ENCODE measurements around the gene GUCA2A.

GUCA2A gene

DNA sequence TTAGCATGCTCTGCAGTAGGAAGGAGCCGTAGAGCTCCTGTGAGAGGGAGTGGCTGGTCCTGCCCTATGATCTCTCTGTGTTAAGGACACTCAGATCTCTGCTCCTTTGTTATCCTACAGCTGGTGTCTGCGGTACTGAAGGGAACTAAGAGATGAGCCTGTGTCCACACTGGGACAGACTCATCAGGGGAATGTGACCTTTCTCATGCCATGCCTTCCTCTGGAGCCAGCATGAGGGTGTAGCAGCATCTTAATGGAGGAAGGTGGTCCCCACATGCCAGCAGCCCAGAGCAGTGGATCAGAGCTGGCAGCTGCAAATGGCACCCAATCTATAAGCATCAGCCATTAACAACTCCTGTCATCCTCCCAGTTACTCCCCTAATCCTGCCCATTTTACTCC, 36.0 kb downstream of the GUCA2A start:
- DNase-seq = no peak

DNA sequence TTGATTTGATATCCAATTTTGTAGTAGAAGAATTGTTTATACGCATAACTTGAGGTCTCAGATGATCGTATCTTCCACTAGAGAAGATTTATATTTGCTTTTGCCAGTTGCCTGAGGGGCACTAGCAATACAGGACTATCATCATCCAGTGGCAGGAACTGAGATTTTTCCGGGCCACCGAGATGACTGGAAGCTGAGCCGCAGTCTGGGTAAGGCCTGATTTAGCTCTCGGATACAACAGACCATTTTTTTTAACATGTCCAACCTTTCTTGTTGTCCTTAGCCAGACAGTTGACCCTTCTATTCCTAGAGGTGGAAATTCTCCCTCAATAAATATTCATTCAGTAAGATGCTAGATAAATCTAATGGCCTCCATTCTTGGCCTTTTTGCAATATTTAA, 36.8 kb downstream of the GUCA2A start:
- no peak for DNase-seq

DNA sequence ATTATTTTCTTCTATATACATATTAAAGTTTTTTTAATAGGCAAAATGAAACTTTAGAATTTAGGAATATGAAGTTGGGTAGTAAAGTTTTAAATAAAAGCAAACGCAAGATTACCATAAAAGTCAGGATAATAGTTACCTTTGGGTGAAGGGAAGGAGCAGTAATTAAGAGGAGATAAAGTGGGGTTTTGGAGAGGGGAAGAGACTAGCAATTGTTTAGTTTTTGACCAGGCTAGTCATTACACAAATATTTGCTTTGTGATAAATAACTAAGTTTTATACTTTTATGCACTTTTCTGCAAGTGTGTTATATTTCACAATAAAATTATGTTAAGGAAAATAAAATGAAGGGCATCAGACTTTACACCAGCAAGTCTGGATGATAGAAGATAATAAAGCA, 39.0 kb downstream of the GUCA2A start:
- DNase-seq = no peak

DNA sequence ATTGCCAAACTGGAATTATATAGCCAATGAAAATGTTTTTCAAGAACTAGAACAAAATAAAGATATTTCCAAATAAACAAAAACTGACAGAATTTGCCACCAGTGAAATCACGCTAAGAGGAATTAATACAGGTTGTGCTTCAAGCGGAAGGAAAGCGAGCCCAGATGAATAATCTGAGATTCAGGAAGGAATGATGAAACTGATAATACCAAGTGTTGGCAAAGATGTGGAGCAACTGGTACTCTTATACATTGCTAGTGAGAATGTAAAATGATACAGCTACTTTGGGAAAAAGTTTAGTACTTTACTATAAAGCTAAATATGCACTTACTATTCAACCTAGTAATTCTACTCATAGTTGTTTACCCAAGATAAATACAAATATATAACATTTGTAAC, 42.1 kb downstream of the GUCA2A start:
- no peak for DNase-seq

DNA sequence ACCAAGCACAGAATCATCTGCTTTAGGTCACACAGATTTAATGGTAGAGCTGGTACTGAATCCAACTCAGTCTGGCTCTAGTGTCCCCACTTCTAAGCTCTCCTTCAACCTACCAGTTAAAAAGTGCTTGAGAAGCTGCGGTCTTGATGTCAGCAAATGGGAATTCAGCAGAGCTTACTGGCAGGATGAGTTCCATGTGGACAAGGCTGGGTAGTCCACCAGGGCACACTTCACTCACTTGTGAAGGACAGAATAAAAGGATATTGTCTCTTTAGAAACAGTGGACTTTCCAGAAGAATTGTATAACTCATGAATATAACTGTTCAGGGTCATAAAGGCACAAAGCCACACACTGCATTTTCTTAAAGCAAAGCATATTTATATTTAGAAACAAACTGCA, 46.4 kb downstream of the GUCA2A start:
- no peak for DNase-seq

DNA sequence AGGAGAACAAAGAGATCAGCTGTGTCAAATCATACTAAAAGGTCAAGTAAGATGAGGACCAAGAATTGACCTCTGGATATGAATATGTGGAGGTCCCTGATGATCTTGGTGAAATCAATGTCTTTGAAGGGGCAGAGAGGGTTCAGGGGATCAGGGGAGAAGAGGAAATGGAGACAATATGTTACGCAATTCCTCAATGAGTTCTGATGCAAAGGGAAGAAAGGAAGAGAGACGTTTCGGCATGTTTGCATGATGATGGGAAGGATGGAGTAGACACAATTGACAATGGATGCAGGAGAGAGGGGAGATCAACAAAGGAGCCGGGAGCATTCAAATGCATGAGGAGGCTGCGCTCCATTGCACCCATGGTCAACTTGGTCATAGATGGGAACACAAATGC, 47.3 kb downstream of the GUCA2A start:
- DNase-seq = no peak

DNA sequence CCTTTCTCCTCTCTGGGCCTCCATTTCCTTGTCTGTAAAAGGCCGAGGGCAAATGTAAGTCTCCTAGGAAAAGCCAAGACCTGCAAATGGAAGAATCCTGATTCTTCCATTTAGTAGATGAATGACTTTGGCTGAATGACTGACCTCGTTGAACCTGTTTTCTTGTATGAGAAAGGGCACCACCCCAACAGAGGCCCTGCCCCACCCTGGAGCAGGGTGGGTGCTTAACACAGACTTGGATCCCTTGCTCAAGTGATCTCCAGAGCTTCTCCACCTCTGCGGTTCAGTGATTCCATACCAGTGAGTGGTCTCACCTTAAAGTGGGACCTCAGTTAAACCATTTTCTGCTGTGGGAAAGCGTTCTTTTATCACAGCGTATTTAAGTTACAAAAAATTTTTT, 50.3 kb downstream of the GUCA2A start:
- DNase-seq = no peak

All from DMS 273 treated with DMSO at 0.1 percent for 48 hours (cell line).